Prostate gland (tissue), 2 donors: ENCODE results near the gene HDHD2. TPM values are rescaled to one million over a fixed set of nuclear protein-coding genes. Genes with fewer than 3 reads are reported as not detected.

Source experiments
- DNase-seq: peaks from one replicate; pipeline ENCODE4 v3.0.0-alpha.2; 2019; ENCODE audit warnings: low spot score
- H3K27ac ChIP-seq, 2 donors: fragments of 200-600 bp; sonication (generic); 2 replicates each; pipeline ENCODE4 v1.5.1; 2017 to 2019
- H3K27me3 ChIP-seq: fragments of 200-600 bp; sonication (generic); replicated peaks from 2 replicates; pipeline ENCODE4 v1.5.1; 2019; ENCODE audit not compliant: insufficient read depth
- H3K36me3 ChIP-seq, 2 donors: fragments of 200-600 bp; sonication (generic); 1 replicate in 1 of 2; 2 replicates in 1 of 2; pipeline versions ENCODE4 v1.5.1 to v1.8.1; 2017 to 2019
- H3K4me1 ChIP-seq: fragments of 200-600 bp; sonication (generic); replicated peaks from 2 replicates; pipeline ENCODE4 v1.5.1; 2019
- H3K4me3 ChIP-seq, 2 donors: fragments of 200-600 bp; sonication (generic); 2 replicates each; pipeline ENCODE4 v1.5.1; 2017 to 2019
- H3K9me3 ChIP-seq: fragments of 200-600 bp; sonication (generic); 2 replicates; pipeline ENCODE4 v1.5.1; 2017
- POLR2A ChIP-seq: fragments of 450-650 bp; IDR thresholded peaks from one replicate; pipeline ENCODE4 v1.6.1; 2016; ENCODE audit warnings: antibody characterized with exemption, mild to moderate bottlenecking
- POLR2AphosphoS5 ChIP-seq: sonication (generic); formaldehyde crosslinking; IDR thresholded peaks from one replicate; pipeline ENCODE4 v1.6.1; 2017; ENCODE audit warnings: antibody characterized with exemption
- WGBS: methylation state at CpG from one replicate; pipeline ENCODE4 v1.1.5; 2018; 5-methylcytosine and 5-hydroxymethylcytosine counted together
- intact Hi-C: fragments of 100-400 bp; cut with DNase I; formaldehyde crosslinking; loops from one replicate; pipeline ENCODE4 v1.14.2; 2022
- total RNA-seq, 2 donors: library from RNA; depleted of rRNA; stranded (reverse); fragments of >200 nt; gene quantifications; one replicate each; pipeline ENCODE4 v1.1.0, GENCODE V29; 2016
- TF ChIP-seq, protein P1 (sequence below), 4 experiments: fragments of 200-600 bp in 2 of 4; fragments of 450-650 bp in 2 of 4; sonication (generic) in 2 of 4; IDR thresholded peaks; 1 replicate in 3 of 4; 2 replicates in 1 of 4; pipeline ENCODE4 v1.5.1; 2016 to 2019; ENCODE audit warnings: antibody characterized with exemption in 4 of 4, mild to moderate bottlenecking in 2 of 4, moderate library complexity in 2 of 4

The HDHD2 gene
- total RNA-seq, 2 donors from 2014 or later, result 37.3 to 56.3 TPM

DNA sequence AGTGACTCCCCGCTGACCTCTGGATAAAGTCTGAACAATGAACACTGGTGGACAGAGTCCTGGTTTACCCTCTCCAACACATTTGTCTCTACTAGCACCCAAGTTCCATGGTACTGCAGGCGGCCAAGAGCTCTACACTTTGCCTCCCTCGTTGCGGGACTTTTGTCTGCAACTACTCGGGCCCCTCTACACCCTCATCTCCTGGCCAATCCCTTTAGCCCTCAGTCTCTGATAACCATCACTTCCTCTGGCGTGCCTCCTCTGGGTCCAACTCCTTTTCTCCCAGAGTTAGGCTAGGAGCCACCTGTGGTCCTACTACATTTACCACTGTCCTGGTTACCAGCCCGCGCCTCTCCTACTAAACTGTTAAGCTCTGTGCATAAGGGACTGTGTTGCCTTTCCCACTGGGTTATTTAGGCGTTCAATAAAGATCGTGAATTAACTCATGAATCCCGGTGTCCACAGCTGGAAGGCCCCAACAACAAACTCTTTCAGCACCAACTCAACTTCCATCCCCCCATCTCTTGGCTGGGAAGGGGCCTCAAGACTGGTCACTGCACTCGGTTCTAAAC, 757 bp downstream of the HDHD2 start:
- intact Hi-C loops, result loop anchor here (2.0 kb wide), 1 partner anchor 27 kb away; the partner anchor contains the start of gene IER3IP1
- peaks cover 0 to 3% of the 10 kb centered on the region in 2 donors for H3K36me3 ChIP-seq
- H3K9me3 ChIP-seq, result no peaks in the 10 kb centered on the region
- peak overlapping the region; percentile 86 to 88 for H3K27ac ChIP-seq
- no peaks in the 10 kb centered on the region for H3K27me3 ChIP-seq
- H3K4me1 ChIP-seq, result peaks cover 3% of the 10 kb centered on the region
- TF ChIP-seq POLR2A (no peak), POLR2AphosphoS5 (no peak)
- TF ChIP-seq, protein P1, sequence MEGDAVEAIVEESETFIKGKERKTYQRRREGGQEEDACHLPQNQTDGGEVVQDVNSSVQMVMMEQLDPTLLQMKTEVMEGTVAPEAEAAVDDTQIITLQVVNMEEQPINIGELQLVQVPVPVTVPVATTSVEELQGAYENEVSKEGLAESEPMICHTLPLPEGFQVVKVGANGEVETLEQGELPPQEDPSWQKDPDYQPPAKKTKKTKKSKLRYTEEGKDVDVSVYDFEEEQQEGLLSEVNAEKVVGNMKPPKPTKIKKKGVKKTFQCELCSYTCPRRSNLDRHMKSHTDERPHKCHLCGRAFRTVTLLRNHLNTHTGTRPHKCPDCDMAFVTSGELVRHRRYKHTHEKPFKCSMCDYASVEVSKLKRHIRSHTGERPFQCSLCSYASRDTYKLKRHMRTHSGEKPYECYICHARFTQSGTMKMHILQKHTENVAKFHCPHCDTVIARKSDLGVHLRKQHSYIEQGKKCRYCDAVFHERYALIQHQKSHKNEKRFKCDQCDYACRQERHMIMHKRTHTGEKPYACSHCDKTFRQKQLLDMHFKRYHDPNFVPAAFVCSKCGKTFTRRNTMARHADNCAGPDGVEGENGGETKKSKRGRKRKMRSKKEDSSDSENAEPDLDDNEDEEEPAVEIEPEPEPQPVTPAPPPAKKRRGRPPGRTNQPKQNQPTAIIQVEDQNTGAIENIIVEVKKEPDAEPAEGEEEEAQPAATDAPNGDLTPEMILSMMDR (IDR thresholded peaks at IDR 0.05), result no peak
- no peak for DNase-seq
- WGBS, result 21% methylated on average over 12 of the region's 12 CpGs
- peak overlapping the region; percentile 67 to 77 for H3K4me3 ChIP-seq

DNA sequence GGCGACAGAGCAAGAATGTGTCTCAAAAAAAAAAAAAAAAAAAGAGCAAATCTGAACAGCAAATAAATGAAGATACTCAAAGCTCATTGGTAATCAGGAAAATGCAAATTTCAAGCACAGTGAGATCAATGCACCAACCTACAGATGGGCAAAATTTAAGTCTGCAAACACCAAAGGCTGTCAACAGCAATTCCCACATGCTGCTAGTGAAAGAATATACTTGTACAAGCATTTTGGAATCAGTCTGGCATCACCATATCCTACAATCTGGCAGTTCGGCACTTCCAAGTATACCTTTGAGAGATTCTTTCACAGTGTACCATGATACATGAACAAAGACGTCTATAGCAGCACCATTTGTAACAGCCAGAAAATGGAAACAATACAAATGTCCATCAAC, 4.1 kb downstream of the HDHD2 start:
- no peak overlapping the region for H3K27ac ChIP-seq
- no peaks in the 10 kb centered on the region for H3K27me3 ChIP-seq
- intact Hi-C loops, result no loop called here
- no peak for TF ChIP-seq POLR2AphosphoS5
- TF ChIP-seq, protein P1 (IDR thresholded peaks at IDR 0.05), result no peak
- no peak for TF ChIP-seq POLR2A
- no peak overlapping the region for H3K4me3 ChIP-seq
- WGBS, result 91% methylated on average over 3 of the region's 3 CpGs
- no peak for DNase-seq
- no peaks in the 10 kb centered on the region for H3K9me3 ChIP-seq
- H3K4me1 ChIP-seq, result peaks cover 2% of the 10 kb centered on the region
- H3K36me3 ChIP-seq, result no peaks in the 10 kb centered on the region

DNA sequence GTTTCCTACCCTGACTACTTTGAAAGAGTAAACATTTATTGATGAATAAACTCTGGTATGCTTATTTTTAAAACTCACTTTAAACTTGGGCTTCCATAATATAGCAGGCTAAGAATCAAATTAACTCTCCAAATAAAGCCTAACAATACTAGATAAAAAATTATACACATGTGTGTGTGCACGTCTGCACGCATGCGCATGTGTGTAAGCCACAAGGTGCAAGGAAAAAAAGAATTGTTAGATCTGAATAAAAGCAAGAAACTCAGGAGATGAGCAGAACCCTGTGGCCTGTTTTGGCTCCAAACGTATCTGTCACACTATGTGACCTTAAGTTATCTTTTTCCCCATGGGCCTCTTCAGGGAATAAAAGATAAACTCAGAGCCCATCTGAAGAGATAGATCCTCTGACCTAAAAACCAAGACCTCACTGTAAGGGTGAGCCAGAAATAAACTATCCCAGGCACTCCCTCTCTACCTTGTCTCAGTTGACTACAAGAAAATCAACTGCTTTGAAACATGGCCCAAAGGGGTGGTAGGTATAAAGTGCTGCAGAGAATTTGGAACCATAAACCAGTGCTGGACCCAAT, 6.3 kb downstream of the HDHD2 start:
- no peak overlapping the region for H3K4me3 ChIP-seq
- no peaks in the 10 kb centered on the region for H3K4me1 ChIP-seq
- H3K36me3 ChIP-seq, result no peaks in the 10 kb centered on the region
- H3K9me3 ChIP-seq, result no peaks in the 10 kb centered on the region
- no peak overlapping the region for H3K27ac ChIP-seq
- WGBS, result 96% methylated on average over 4 of the region's 4 CpGs
- DNase-seq, result no peak
- intact Hi-C loops, result no loop called here
- no peaks in the 10 kb centered on the region for H3K27me3 ChIP-seq
- TF ChIP-seq POLR2A (no peak), POLR2AphosphoS5 (no peak)
- TF ChIP-seq, protein P1 (IDR thresholded peaks at IDR 0.05), result no peak

DNA sequence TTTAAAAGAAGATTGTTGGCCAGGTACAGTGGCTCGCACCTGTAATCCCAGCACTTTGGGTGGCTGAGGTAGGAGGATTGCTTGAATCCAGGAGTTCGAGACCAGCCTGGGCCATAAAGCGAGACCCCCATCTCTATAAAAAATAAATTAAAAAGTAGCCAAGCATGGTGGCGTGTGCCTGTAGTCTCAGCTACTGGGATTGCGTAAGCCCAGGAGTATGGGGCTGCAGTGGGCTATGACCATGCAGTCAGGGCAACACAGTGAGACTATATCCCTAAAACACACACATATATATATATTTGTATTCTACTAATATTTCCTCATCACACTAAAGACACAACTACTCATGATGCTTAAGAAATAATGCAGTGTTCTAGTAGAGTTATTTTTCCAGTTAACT, 7.1 kb downstream of the HDHD2 start:
- H3K9me3 ChIP-seq, result no peaks in the 10 kb centered on the region
- no peaks in the 10 kb centered on the region for H3K27me3 ChIP-seq
- intact Hi-C loops, result no loop called here
- no peak for DNase-seq
- H3K27ac ChIP-seq, result no peak overlapping the region
- WGBS, result 98% methylated on average over 5 of the region's 5 CpGs
- no peaks in the 10 kb centered on the region for H3K36me3 ChIP-seq
- TF ChIP-seq POLR2A (no peak), POLR2AphosphoS5 (no peak)
- TF ChIP-seq, protein P1 (IDR thresholded peaks at IDR 0.05), result no peak
- no peak overlapping the region for H3K4me3 ChIP-seq
- H3K4me1 ChIP-seq, result no peaks in the 10 kb centered on the region

DNA sequence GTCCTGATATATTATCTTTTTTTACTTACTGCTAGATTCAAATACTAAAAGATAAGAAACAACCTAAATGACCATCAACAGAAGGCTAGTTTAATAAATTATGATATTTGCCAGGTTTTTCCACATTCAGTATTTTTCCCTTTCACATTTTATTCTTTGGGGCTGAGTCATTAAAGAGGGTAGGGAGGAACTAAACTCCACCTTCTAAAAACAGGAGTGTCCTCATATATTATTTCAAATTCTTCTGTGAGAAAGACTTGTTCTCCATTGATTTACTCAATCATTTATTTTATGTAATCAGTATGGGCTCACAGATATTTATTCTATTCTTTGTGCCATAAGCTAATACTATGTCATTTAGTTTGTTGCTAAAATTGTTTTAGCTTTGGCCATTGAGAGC, 9.0 kb downstream of the HDHD2 start:
- intact Hi-C loops, result no loop called here
- no peak for DNase-seq
- H3K4me1 ChIP-seq, result no peaks in the 10 kb centered on the region

More for the DNA sequence above, 9.0 kb downstream of the HDHD2 start:
- TF ChIP-seq POLR2AphosphoS5, result no peak
- TF ChIP-seq, protein P1 (IDR thresholded peaks at IDR 0.05), result no peak
- TF ChIP-seq POLR2A, result no peak
- Histone ChIP-seq H3K9me3 (no peaks in the 10 kb centered on the region), H3K4me3 (no peak overlapping the region), H3K36me3 (no peaks in the 10 kb centered on the region), H3K27me3 (no peaks in the 10 kb centered on the region), H3K27ac (no peak overlapping the region)
